Natural killer cell treated with Interleukin-12 subunit alpha and Interleukin-12 subunit beta and Interleukin-15 and Interleukin-18, amount 100 ng/mL, for 72 hours (primary cell): Measurements from ENCODE around the gene HOXA11. TPM values are rescaled to one million over a fixed set of nuclear protein-coding genes. Genes with fewer than 3 reads are reported as not detected.

Experiments used
- ATAC-seq, 2 donors: fragments of 150-1000 bp; cut with Tn5 transposase in 1 of 2; sonication (Bioruptor Pico), chemical (Tn5 transposase) in 1 of 2; 2 replicates each; pipeline ENCODE4 v1.10.0; 2021
- DNase-seq: peaks from one replicate; pipeline ENCODE4 v3.0.0; 2022; ENCODE audit warnings: low spot score
- H3K27ac Mint-ChIP-seq, 2 donors: 1 replicate in 1 of 2; 2 replicates in 1 of 2; pipeline ENCODE4 v1.8.0; 2022; ENCODE audit warnings: mixed read lengths in 2 of 2, mild to moderate bottlenecking in 1 of 2, moderate library complexity in 1 of 2
- H3K27me3 Mint-ChIP-seq, 2 donors: 1 replicate in 1 of 2; 2 replicates in 1 of 2; pipeline ENCODE4 v1.8.0; 2022; ENCODE audit warnings: mixed read lengths in 2 of 2
- H3K36me3 Mint-ChIP-seq: one replicate; pipeline ENCODE4 v1.8.0; 2022; ENCODE audit warnings: mixed read lengths
- H3K4me1 Mint-ChIP-seq, 2 donors: 1 replicate in 1 of 2; 2 replicates in 1 of 2; pipeline ENCODE4 v1.8.0; 2022; ENCODE audit warnings: low read depth in 2 of 2, mixed read lengths in 2 of 2, mild to moderate bottlenecking in 1 of 2
- H3K4me3 Mint-ChIP-seq: one replicate; pipeline ENCODE4 v1.8.0; 2022; ENCODE audit warnings: mixed read lengths
- H3K9me3 Mint-ChIP-seq: 2 replicates; pipeline ENCODE4 v1.8.0; 2022; ENCODE audit warnings: mixed read lengths
- total RNA-seq, 2 donors: library from RNA; stranded (reverse); gene quantifications; one replicate each; pipeline ENCODE4 v1.2.3, GENCODE V29; 2022

HOXA11 gene
- total RNA-seq, 2 donors from 2014 or later, result 0.20 to 0.76 TPM

DNA sequence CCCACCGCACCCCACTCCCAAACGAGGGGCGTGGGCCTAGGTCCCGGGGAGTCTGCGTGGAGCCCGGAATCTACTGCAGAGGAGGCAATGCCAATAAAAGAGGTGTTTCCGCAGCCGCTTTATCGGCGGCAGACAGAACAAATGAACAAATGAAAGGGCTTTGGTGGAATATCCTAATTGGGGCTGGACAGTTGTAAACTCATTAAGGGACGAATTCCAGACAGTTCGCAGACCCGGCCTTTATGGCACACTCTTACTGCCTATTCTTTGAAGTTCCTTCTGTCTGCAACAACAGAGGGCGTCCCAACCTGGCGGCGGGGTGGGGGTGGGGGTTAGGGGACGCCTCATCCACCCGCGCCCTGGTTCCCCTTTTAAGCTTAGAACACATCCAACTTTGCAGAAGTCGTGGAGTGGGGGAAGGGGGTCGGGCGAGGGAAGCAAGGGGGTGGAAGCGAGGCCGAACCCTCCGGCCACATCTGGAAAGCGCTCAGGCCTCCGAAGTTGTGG, 23.8 kb downstream of the HOXA11 start:
- Mint-ChIP-seq H3K4me1 (peaks cover 29 to 35% of the 10 kb centered on the region in 2 donors), H3K27ac (no peak overlapping the region), H3K4me3 (peak overlapping the region; percentile 79), H3K27me3 (peaks cover 54 to 56% of the 10 kb centered on the region in 2 donors), H3K9me3 (no peaks in the 10 kb centered on the region), H3K36me3 (no peaks in the 10 kb centered on the region)
- ATAC-seq, result no peak
- no peak for DNase-seq

GRCh38 chr7:27160546-27161213, 24.4 kb downstream of the HOXA11 start:
- no peak overlapping the region for H3K27ac Mint-ChIP-seq
- peak; percentile 84 for DNase-seq
- H3K4me1 Mint-ChIP-seq, result peaks cover 28 to 36% of the 10 kb centered on the region in 2 donors
- peaks cover 55% of the 10 kb centered on the region in 2 donors for H3K27me3 Mint-ChIP-seq
- no peaks in the 10 kb centered on the region for H3K36me3 Mint-ChIP-seq
- no peaks in the 10 kb centered on the region for H3K9me3 Mint-ChIP-seq
- H3K4me3 Mint-ChIP-seq, result peak overlapping the region; percentile 79
- ATAC-seq, result peak; percentile 71 to 80

- Mint-ChIP-seq H3K4me3 (peak overlapping the region; percentile 69), H3K27me3 (peaks cover 56 to 58% of the 10 kb centered on the region in 2 donors), H3K9me3 (no peaks in the 10 kb centered on the region), H3K36me3 (no peaks in the 10 kb centered on the region), H3K4me1 (peaks cover 30 to 36% of the 10 kb centered on the region in 2 donors), H3K27ac (no peak overlapping the region)
- DNase-seq (peak; percentile 60), ATAC-seq (peak; percentile 22 to 24)
Observed at GRCh38 chr7:27160145-27160545, 24.9 kb downstream of the HOXA11 start.

DNA sequence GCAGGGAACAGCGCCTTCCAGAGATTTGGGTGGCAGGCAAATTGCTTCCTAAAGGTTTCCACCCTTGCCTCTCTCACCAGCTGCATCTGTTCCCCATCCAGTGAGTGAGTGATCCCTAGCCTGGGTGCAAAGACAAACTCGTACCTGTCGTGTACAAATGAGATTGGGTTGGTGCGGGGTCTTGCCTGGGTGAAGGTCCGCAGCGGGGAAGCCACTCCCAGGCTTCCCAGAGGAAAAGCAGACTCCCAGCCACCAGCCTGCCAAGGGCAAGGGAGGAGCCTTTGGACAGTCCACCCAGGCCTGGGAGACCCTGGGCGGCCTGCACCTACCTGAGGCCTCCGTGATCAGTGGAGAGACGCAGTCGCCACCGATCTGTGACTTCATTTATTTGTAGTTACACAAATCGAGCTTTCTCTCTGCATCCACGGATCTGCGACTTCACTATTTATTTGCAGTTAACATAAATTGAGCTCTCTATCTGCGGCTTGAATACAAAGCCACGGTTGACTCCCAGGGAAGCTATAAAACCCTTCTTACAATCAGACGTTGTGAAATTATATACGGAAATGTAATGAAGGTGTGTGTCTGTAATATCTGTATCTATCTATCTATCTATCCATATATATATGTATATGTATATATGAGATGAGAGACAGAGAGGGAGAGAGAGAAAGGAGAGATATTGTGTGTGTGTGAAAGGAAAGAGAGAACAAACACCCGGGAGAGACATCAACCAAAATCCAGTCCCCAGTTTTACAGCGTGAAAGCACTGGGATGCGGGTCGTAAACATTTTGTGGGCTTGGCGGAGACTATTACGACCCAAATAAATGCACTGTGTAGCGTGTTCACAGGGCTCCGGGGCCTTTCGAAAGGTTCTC, 25.5 kb downstream of the HOXA11 start:
- Mint-ChIP-seq H3K4me3 (peak overlapping the region; percentile 69), H3K27me3 (peaks cover 58 to 64% of the 10 kb centered on the region in 2 donors), H3K27ac (no peak overlapping the region), H3K36me3 (no peaks in the 10 kb centered on the region), H3K4me1 (peaks cover 35 to 38% of the 10 kb centered on the region in 2 donors), H3K9me3 (no peaks in the 10 kb centered on the region)
- DNase-seq, result no peak
- ATAC-seq, result no peak

DNA sequence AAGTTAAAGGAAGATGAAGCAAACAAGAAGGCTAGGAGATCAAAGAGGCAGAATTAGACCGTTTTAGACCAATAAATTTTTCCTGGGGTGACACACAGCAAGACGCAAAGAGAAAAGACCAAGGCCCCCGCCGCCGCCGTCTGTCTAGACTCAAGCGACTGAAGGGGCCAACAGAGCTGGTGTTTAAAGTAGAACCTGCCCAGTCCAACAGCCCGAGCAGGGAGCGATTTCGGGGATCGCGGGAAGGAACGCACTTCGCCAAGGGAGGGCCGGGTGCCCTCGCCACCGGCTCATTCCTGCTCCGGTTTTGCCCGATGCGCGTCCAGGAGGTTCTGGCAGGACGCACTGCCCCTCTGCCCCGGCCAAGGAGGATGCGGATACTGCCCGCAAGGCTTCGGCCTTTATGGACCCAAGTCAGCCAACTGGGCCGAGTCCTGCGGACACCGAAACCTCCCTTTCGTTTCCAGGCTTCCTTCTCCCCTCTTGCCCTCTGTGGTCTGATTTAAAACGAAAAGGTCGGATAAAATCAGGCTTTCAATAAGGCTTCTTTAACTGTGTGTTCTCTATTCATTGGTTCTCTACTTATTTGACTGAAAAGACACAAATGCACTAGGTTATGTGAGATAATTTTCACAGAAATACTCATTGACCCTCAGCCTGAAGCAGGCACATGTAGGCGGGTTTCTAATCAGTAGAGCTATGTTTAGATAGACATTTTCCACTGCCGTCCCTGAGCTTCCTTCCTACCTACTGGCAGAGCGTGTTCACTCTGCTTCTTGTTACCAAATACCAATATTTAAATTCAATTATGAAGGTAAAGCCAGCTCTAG, 26.4 kb downstream of the HOXA11 start:
- DNase-seq, result peak; percentile 44
- Mint-ChIP-seq H3K4me1 (peaks cover 38 to 39% of the 10 kb centered on the region in 2 donors), H3K27me3 (peaks cover 59 to 66% of the 10 kb centered on the region in 2 donors), H3K9me3 (no peaks in the 10 kb centered on the region), H3K4me3 (no peak overlapping the region), H3K27ac (no peak overlapping the region), H3K36me3 (no peaks in the 10 kb centered on the region)
- ATAC-seq, result no peak

- H3K27ac Mint-ChIP-seq, result peak overlapping the region; percentile 0 to 67
- H3K9me3 Mint-ChIP-seq, result no peaks in the 10 kb centered on the region
- H3K27me3 Mint-ChIP-seq, result peaks cover 61 to 66% of the 10 kb centered on the region in 2 donors
- peak; percentile 54 for DNase-seq
- H3K4me1 Mint-ChIP-seq, result peaks cover 35 to 42% of the 10 kb centered on the region in 2 donors
- no peak overlapping the region for H3K4me3 Mint-ChIP-seq
- no peak for ATAC-seq
- H3K36me3 Mint-ChIP-seq, result no peaks in the 10 kb centered on the region
Observed at GRCh38 chr7:27157702-27158431, 27.2 kb downstream of the HOXA11 start.

GRCh38 chr7:27156916-27157701, 27.9 kb downstream of the HOXA11 start:
- Mint-ChIP-seq H3K4me3 (no peak overlapping the region), H3K27me3 (peaks cover 57 to 64% of the 10 kb centered on the region in 2 donors), H3K36me3 (no peaks in the 10 kb centered on the region), H3K9me3 (no peaks in the 10 kb centered on the region), H3K27ac (peak overlapping the region; percentile 0 to 67), H3K4me1 (peaks cover 37 to 46% of the 10 kb centered on the region in 2 donors)
- no peak for ATAC-seq
- DNase-seq, result no peak

DNA sequence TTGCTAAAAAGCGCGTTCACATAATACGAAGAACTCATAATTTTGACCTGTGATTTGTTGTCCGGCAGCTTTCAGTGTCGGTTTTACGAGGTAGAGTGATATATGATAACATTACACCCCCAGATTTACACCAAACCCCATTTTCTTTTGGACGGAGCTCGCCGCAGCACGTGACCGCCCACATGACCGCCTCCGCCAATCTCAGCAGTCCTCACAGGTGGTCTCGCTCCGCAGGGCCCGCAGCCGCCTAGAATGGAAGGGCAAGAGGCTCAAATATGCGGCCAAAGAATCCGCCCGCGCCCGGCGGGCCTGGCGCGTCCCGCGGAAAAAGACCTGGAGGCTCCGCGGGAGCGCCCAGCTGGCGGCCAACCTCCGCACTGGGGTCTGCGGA, 28.5 kb downstream of the HOXA11 start, which contains the start of gene HOXA7:
TSS of gene HOXA7 (minus strand) at position 168 of the 391 bp plus-strand sequence. CDS start at position 38, 130 bp downstream.
- Mint-ChIP-seq H3K27ac (peak within 1 kb of the TSS; percentile 0 to 67), H3K4me1 (peaks cover 43 to 53% of the 10 kb centered on the region in 2 donors), H3K27me3 (peaks cover 61 to 70% of the 10 kb centered on the region in 2 donors), H3K9me3 (no peaks in the 10 kb centered on the region), H3K4me3 (peak within 1 kb of the TSS; percentile 56), H3K36me3 (no peaks in the 10 kb centered on the region)
- ATAC-seq (no peak), DNase-seq (peak; percentile 59)

DNA sequence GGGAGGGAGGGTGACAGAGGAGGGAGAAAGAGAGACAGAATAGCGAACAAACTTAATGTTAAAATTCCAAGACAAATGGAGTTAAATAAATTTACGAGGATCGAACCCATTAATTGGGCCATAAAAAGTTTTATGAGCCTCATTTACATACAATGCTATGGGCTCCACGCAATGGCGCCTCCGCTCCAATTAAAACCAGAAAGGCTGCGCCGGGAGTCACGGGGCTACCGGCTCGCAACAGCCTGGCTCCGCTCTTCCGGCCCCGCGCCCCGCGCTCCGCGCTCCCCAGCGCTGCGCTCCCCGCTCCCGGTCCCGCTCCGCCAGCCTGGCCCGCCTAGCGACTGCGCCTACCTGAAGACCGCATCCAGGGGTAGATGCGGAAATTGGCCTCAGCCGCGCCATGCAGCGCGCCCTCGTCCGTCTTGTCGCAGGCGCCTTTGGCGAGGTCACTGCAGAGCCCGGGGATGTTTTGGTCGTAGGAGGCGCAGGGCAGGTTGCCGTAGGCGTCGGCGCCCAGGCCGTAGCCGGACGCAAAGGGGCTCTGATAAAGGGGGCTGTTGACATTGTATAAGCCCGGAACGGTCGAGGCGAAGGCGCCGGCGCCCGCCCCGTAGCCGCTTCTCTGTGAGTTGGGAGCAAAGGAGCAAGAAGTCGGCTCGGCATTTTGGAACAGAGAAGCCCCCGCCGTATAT, 29.1 kb downstream of the HOXA11 start:
- Mint-ChIP-seq H3K36me3 (no peaks in the 10 kb centered on the region), H3K4me3 (peak overlapping the region; percentile 56), H3K4me1 (peaks cover 49 to 56% of the 10 kb centered on the region in 2 donors), H3K27ac (peak overlapping the region in 1 of 2 donors; percentile 54), H3K27me3 (peaks cover 64 to 76% of the 10 kb centered on the region in 2 donors), H3K9me3 (no peaks in the 10 kb centered on the region)
- ATAC-seq (peak in 1 of 2 donors; percentile 33), DNase-seq (peak; percentile 59)

DNA sequence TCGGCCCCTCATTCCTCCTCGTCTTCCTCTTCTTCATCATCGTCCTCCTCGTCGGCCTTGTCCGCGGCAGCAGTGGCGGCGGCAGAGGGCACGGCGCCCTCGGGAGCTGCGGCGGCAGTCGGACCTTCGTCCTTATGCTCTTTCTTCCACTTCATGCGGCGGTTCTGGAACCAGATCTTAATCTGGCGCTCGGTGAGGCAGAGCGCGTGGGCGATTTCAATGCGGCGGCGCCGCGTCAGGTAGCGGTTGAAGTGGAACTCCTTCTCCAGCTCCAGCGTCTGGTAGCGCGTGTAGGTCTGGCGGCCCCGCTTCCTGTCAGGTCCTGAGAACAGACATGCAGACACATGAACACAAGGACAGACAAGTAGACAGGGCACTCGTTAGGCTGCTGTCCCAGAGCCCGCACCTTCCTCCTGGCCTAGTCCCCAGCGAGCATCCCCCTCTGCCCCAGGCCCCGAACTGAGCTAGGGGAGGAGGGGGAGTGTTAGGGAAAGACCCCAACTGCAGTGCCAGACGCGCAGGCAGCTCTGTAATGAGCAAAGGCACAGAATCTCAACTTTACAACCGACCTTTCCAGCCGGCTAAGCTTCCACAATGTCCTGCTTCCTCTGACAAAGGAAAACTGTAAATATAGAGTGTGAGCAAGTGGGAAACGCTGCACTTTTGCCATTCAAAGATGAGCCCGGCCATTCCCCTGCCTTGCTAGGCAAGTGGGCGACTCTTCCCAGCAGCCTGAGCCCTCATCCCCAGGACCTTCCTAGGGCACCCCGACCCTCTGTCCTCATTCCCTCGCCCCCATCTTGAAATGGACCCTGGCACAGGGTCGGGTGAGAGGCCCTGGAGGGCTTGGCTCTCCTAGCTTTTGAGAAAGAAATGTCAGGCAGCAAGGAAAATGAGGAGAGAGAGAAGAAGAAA, 29.9 kb downstream of the HOXA11 start:
- Mint-ChIP-seq H3K27ac (peak overlapping the region; percentile 57 to 64), H3K9me3 (no peaks in the 10 kb centered on the region), H3K4me1 (peaks cover 55 to 62% of the 10 kb centered on the region in 2 donors), H3K27me3 (peaks cover 69 to 78% of the 10 kb centered on the region in 2 donors), H3K4me3 (peak overlapping the region; percentile 91), H3K36me3 (no peaks in the 10 kb centered on the region)
- no peak for ATAC-seq
- peak; percentile 55 for DNase-seq

DNA sequence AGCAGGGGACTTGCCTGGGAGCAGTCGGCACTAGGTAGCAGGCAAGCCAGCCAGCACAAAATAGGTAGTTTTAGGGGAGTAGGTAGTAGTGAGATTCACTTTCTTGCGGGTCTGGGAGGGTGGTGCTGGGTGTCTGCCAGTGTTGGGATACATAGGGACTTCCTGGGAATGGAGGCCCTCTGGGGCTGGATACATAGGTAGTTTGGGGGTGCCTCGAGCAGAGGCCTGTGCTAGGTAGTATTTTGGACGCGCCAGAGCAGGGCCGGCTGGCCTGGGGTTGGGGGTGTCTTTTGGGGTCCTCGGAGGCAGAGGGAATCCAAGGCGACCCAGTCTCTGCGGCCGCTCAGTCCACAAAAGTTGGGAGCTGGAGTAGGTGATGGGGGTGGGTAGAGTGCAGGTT, 30.7 kb downstream of the HOXA11 start:
- peaks cover 64 to 70% of the 10 kb centered on the region in 2 donors for H3K27me3 Mint-ChIP-seq
- peak overlapping the region; percentile 91 for H3K4me3 Mint-ChIP-seq
- H3K27ac Mint-ChIP-seq, result no peak overlapping the region
- peaks cover 49 to 59% of the 10 kb centered on the region in 2 donors for H3K4me1 Mint-ChIP-seq
- no peak for DNase-seq
- no peaks in the 10 kb centered on the region for H3K36me3 Mint-ChIP-seq
- no peaks in the 10 kb centered on the region for H3K9me3 Mint-ChIP-seq
- no peak for ATAC-seq
